Astrocyte of the spinal cord (primary cell): Measurements from ENCODE around the gene HES5.

Experiments
- DNase-seq: peaks from one replicate; pipeline ENCODE4 v3.0.0; 2011; ENCODE audit warnings: low read depth, low spot score
- H3K4me3 ChIP-seq: 2 replicates; pipeline ENCODE4 v1.5.1; 2011; ENCODE audit warnings: low read depth, mild to moderate bottlenecking, low read length, moderate library complexity
- CTCF ChIP-seq: IDR thresholded peaks from 2 replicates; pipeline ENCODE4 v1.5.1; 2012; ENCODE audit warnings: low read depth, mild to moderate bottlenecking, low read length, inconsistent platforms
- in situ Hi-C: cut with HindIII; loops from 2 replicates; pipeline ENCODE4 v1.10.0; 2017; ENCODE audit warnings: low sequenced_read_pairs

Gene HES5

GRCh38 chr1:2518528-2518927 is 11.5 kb downstream of the HES5 start:
- no peak overlapping the region for H3K4me3 ChIP-seq
- in situ Hi-C loops, result no loop called here
- DNase-seq, result no peak
- no peak for TF ChIP-seq CTCF

- DNase-seq, result no peak
- TF ChIP-seq CTCF, result no peak
- H3K4me3 ChIP-seq, result no peak overlapping the region
- in situ Hi-C loops, result no loop called here
Observed at GRCh38 chr1:2517966-2518365, 12.1 kb downstream of the HES5 start.

- no peak for DNase-seq
- in situ Hi-C loops, result no loop called here
- H3K4me3 ChIP-seq, result no peak overlapping the region
- no peak for TF ChIP-seq CTCF
Observed at GRCh38 chr1:2516946-2517345, 13.1 kb downstream of the HES5 start.

GRCh38 chr1:2516124-2516523 is 13.9 kb downstream of the HES5 start:
- no peak overlapping the region for H3K4me3 ChIP-seq
- no peak for TF ChIP-seq CTCF
- no peak for DNase-seq
- in situ Hi-C loops, result no loop called here

GRCh38 chr1:2515763-2516080 is 14.3 kb downstream of the HES5 start:
- DNase-seq, result no peak
- in situ Hi-C loops, result no loop called here
- H3K4me3 ChIP-seq, result no peak overlapping the region
- TF ChIP-seq CTCF, result no peak

- peak; percentile 28 for TF ChIP-seq CTCF
- in situ Hi-C loops, result no loop called here
- no peak for DNase-seq
- H3K4me3 ChIP-seq, result no peak overlapping the region
Observed at GRCh38 chr1:2514863-2515762, 14.9 kb downstream of the HES5 start.
